ENCODE data around the gene CAD. TPM values are rescaled to one million over a fixed set of nuclear protein-coding genes. Genes with fewer than 3 reads are reported as not detected.
A peak's percentile ranks its signal among the peaks of the same experiment; 100 is the strongest.

The CAD gene
- total RNA-seq (10 to 100 TPM; 20.9 to 38.8 (median 30.3) TPM), polyA plus RNA-seq (10 to 100 TPM; 10.9 to 18.3 (median 14.2) TPM)
- long read RNA-seq, donor 1, partial matches to known transcripts, result 5 of 5 reads
- long read RNA-seq, donor 1, other reads (novel, unspliced or antisense), result 0 of 5 reads
- long read RNA-seq, donor 2, result 0 reads

GRCh38 chr2:27217173-27218121 lies at the start of gene CAD:
Gene CAD, plus strand, starts transcription at chr2:27217369. Its CDS starts 183 bp downstream, at chr2:27217552.
- Histone ChIP-seq H3K36me3 (peaks cover 0 to 66% (median 16%) of the 10 kb centered on the region in 6 donors), H3K27ac (peak within 1 kb of the TSS; percentile 43 to 83 (median 77)), H3K9me3 (no peaks in the 10 kb centered on the region), H3K4me1 (peaks cover 15 to 48% (median 42%) of the 10 kb centered on the region in 6 donors), H3K4me3 (peak within 1 kb of the TSS; percentile 52 to 79 (median 74)), H3K27me3 (replicated peaks in 1 of 7) (no peaks in the 10 kb centered on the region)
- TF ChIP-seq POLR2AphosphoS5 (IDR thresholded peaks at IDR 0.05) (peak; percentile 89 to 91 (median 90)), CTCF (IDR thresholded peaks at IDR 0.05 in 8 of 11, conservative IDR thresholded peaks at IDR 0.05 in 3 of 11) (peak in 10 of 11 experiments; percentile 22 to 71 (median 50)), POLR2A (IDR thresholded peaks at IDR 0.05) (no peak)
- DNase-seq, result peak; percentile 97
- WGBS, 5 donors, result 0 to 1% (median 0%) methylated on average over 51 to 72 of the region's 72 CpGs
- intact Hi-C loops (cut with DNase I; ENCODE audit: low total_unique reads), result no loop called here

- Histone ChIP-seq H3K27me3 (replicated peaks in 1 of 7) (peaks cover 0 to 13% (median 0%) of the 10 kb centered on the region in 7 donors), H3K36me3 (no peaks in the 10 kb centered on the region), H3K4me1 (peaks cover 0 to 17% (median 9%) of the 10 kb centered on the region in 6 donors), H3K9me3 (no peaks in the 10 kb centered on the region), H3K4me3 (no peak overlapping the region), H3K27ac (no peak overlapping the region)
- WGBS, 5 donors, result 56 to 79% (median 66%) methylated on average over 6 of the region's 6 CpGs
- TF ChIP-seq CTCF (IDR thresholded peaks at IDR 0.05 in 8 of 11, conservative IDR thresholded peaks at IDR 0.05 in 3 of 11) (no peak), POLR2AphosphoS5 (IDR thresholded peaks at IDR 0.05) (no peak), POLR2A (IDR thresholded peaks at IDR 0.05) (no peak)
- intact Hi-C loops (cut with DNase I; ENCODE audit: low total_unique reads), result no loop called here
- no peak for DNase-seq
These were observed 46.4 kb upstream of the CAD start for GRCh38 chr2:27170581-27171337.

GRCh38 chr2:27171351-27171848 lies 45.8 kb upstream of the CAD start:
- Histone ChIP-seq H3K4me1 (peaks cover 0 to 17% (median 9%) of the 10 kb centered on the region in 6 donors), H3K9me3 (no peaks in the 10 kb centered on the region), H3K36me3 (no peaks in the 10 kb centered on the region), H3K27me3 (replicated peaks in 1 of 7) (peaks cover 0 to 13% (median 0%) of the 10 kb centered on the region in 7 donors), H3K4me3 (no peak overlapping the region), H3K27ac (no peak overlapping the region)
- TF ChIP-seq POLR2A (IDR thresholded peaks at IDR 0.05) (no peak), CTCF (IDR thresholded peaks at IDR 0.05 in 8 of 11, conservative IDR thresholded peaks at IDR 0.05 in 3 of 11) (no peak), POLR2AphosphoS5 (IDR thresholded peaks at IDR 0.05) (no peak)
- no peak for DNase-seq
- 78 to 89% (median 81%) methylated on average over 8 of the region's 8 CpGs for WGBS, 5 donors
- intact Hi-C loops (cut with DNase I; ENCODE audit: low total_unique reads), result no loop called here

All from spleen (tissue), 13 donors.